Activated CD8-positive, alpha-beta memory T cell treated with anti-CD3 and anti-CD28 coated beads, Interleukin-2, amount 50 U/mL, for 48 hours (primary cell): Measurements from ENCODE around the gene NFASC.
A peak's percentile ranks its signal among the peaks of the same experiment; 100 is the strongest.

ENCODE experiments used
- DNase-seq: peaks from one replicate; pipeline ENCODE4 v3.0.0-alpha.2; 2020

Gene NFASC

GRCh38 chr1:204930155-204930523 lies 59.5 kb downstream of the NFASC start:
- no peak for DNase-seq

GRCh38 chr1:204931313-204931712 lies 60.7 kb downstream of the NFASC start:
- DNase-seq = no peak

GRCh38 chr1:204931768-204932572 lies 61.3 kb downstream of the NFASC start:
- no peak for DNase-seq

GRCh38 chr1:204932573-204932909 lies 61.9 kb downstream of the NFASC start:
- no peak for DNase-seq

- DNase-seq = no peak
These were observed 64.5 kb downstream of the NFASC start for GRCh38 chr1:204935155-204935554.

GRCh38 chr1:204936765-204937164 lies 66.1 kb downstream of the NFASC start:
- no peak for DNase-seq

GRCh38 chr1:204937901-204938300 lies 67.2 kb downstream of the NFASC start:
- DNase-seq = no peak

GRCh38 chr1:204940591-204940990 lies 69.9 kb downstream of the NFASC start:
- DNase-seq = no peak

- DNase-seq = peak; percentile 84
These were observed 71.0 kb downstream of the NFASC start for GRCh38 chr1:204941421-204942338.

- DNase-seq = no peak
These were observed 72.8 kb downstream of the NFASC start for GRCh38 chr1:204943495-204943894.

GRCh38 chr1:204944662-204945061 lies 74.0 kb downstream of the NFASC start:
- no peak for DNase-seq

- no peak for DNase-seq
These were observed 74.9 kb downstream of the NFASC start for GRCh38 chr1:204945565-204945977.

GRCh38 chr1:204946640-204947039 lies 76.0 kb downstream of the NFASC start:
- no peak for DNase-seq

- DNase-seq = no peak
These were observed 76.7 kb downstream of the NFASC start for GRCh38 chr1:204947338-204947737.

- DNase-seq = no peak
These were observed 77.1 kb downstream of the NFASC start for GRCh38 chr1:204947747-204948146.

- no peak for DNase-seq
These were observed 79.8 kb downstream of the NFASC start for GRCh38 chr1:204950353-204951001.

- DNase-seq = no peak
These were observed 88.0 kb downstream of the NFASC start for GRCh38 chr1:204958317-204959307.

- DNase-seq = no peak
These were observed 88.7 kb downstream of the NFASC start for GRCh38 chr1:204959374-204959773.

- no peak for DNase-seq
These were observed 89.2 kb downstream of the NFASC start for GRCh38 chr1:204959836-204960235.

- DNase-seq = no peak
These were observed 89.9 kb downstream of the NFASC start for GRCh38 chr1:204960306-204961125.

GRCh38 chr1:204961765-204962419 lies 91.2 kb downstream of the NFASC start:
- DNase-seq = no peak
